Measurements from ENCODE around the gene LRCH4. TPM values are rescaled to one million over a fixed set of nuclear protein-coding genes. Genes with fewer than 3 reads are reported as not detected.

The LRCH4 gene
- total RNA-seq, 1 experiment from 2014 or later = 66.4 TPM

GRCh38 chr7:100620804-100621203, 34.9 kb upstream of the LRCH4 start:
- Histone ChIP-seq H3K27ac (ENCODE audit: low read length) (no peak overlapping the region), H3K27me3 (ENCODE audit: control insufficient read depth, insufficient read depth, low read length) (no peaks in the 10 kb centered on the region), H3K4me3 (ENCODE audit: low read depth in 2 of 2, low read length in 2 of 2) (no peak overlapping the region), H3K36me3 (ENCODE audit: control insufficient read depth, insufficient read depth, low read length) (no peaks in the 10 kb centered on the region), H3K9me3 (ENCODE audit: control insufficient read depth, insufficient read depth, low read depth, low read length) (no peaks in the 10 kb centered on the region), H3K4me1 (ENCODE audit: control insufficient read depth, insufficient read depth, low read length) (no peaks in the 10 kb centered on the region)
- intact Hi-C loops (cut with micrococcal nuclease; ENCODE audit: unreplicated experiment) (no loop called here), in situ Hi-C loops (cut with HindIII; ENCODE audit: low pct_unique_long_range_greater_than_20kb, low sequenced_read_pairs) (no loop called here)
- DNase-seq (ENCODE audit: low read depth, low spot score) = no peak
- ChIA-PET CTCF (no interaction called here), POLR2A (interaction anchor here (0.5 kb wide), 1 partner anchor 33 kb away, joined by 3 read pairs; no protein-coding TSS in a partner anchor)
- BruUV-seq (replicated peaks) = no TSS peak
- TF ChIP-seq, protein P1, sequence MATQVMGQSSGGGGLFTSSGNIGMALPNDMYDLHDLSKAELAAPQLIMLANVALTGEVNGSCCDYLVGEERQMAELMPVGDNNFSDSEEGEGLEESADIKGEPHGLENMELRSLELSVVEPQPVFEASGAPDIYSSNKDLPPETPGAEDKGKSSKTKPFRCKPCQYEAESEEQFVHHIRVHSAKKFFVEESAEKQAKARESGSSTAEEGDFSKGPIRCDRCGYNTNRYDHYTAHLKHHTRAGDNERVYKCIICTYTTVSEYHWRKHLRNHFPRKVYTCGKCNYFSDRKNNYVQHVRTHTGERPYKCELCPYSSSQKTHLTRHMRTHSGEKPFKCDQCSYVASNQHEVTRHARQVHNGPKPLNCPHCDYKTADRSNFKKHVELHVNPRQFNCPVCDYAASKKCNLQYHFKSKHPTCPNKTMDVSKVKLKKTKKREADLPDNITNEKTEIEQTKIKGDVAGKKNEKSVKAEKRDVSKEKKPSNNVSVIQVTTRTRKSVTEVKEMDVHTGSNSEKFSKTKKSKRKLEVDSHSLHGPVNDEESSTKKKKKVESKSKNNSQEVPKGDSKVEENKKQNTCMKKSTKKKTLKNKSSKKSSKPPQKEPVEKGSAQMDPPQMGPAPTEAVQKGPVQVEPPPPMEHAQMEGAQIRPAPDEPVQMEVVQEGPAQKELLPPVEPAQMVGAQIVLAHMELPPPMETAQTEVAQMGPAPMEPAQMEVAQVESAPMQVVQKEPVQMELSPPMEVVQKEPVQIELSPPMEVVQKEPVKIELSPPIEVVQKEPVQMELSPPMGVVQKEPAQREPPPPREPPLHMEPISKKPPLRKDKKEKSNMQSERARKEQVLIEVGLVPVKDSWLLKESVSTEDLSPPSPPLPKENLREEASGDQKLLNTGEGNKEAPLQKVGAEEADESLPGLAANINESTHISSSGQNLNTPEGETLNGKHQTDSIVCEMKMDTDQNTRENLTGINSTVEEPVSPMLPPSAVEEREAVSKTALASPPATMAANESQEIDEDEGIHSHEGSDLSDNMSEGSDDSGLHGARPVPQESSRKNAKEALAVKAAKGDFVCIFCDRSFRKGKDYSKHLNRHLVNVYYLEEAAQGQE (IDR thresholded peaks at IDR 0.05; ENCODE audit: insufficient read depth in 1 of 2, low read depth in 2 of 2, low read length in 1 of 2) = no peak
- TF ChIP-seq SIN3A (IDR thresholded peaks at IDR 0.05; ENCODE audit: borderline replicate concordance, insufficient read depth, low read depth, low read length) (no peak), POLR2AphosphoS5 (IDR thresholded peaks at IDR 0.05; ENCODE audit: low read depth, low read length) (no peak), TCF7L2 (IDR thresholded peaks at IDR 0.05; ENCODE audit: low read depth, low read length) (no peak)
- TF ChIP-seq, protein P2, sequence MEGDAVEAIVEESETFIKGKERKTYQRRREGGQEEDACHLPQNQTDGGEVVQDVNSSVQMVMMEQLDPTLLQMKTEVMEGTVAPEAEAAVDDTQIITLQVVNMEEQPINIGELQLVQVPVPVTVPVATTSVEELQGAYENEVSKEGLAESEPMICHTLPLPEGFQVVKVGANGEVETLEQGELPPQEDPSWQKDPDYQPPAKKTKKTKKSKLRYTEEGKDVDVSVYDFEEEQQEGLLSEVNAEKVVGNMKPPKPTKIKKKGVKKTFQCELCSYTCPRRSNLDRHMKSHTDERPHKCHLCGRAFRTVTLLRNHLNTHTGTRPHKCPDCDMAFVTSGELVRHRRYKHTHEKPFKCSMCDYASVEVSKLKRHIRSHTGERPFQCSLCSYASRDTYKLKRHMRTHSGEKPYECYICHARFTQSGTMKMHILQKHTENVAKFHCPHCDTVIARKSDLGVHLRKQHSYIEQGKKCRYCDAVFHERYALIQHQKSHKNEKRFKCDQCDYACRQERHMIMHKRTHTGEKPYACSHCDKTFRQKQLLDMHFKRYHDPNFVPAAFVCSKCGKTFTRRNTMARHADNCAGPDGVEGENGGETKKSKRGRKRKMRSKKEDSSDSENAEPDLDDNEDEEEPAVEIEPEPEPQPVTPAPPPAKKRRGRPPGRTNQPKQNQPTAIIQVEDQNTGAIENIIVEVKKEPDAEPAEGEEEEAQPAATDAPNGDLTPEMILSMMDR (IDR thresholded peaks at IDR 0.05) = no peak
- ATAC-seq = no peak

- ATAC-seq (no peak), DNase-seq (ENCODE audit: low read depth, low spot score) (no peak)
- CTCF ChIA-PET = no interaction called here
- H3K4me1 ChIP-seq (ENCODE audit: control insufficient read depth, insufficient read depth, low read length) = no peaks in the 10 kb centered on the region
- POLR2A ChIA-PET = no interaction called here
- H3K27me3 ChIP-seq (ENCODE audit: control insufficient read depth, insufficient read depth, low read length) = no peaks in the 10 kb centered on the region
- in situ Hi-C loops (cut with HindIII; ENCODE audit: low pct_unique_long_range_greater_than_20kb, low sequenced_read_pairs) = no loop called here
- no peak overlapping the region for H3K27ac ChIP-seq (ENCODE audit: low read length)
- TF ChIP-seq, protein P2 (IDR thresholded peaks at IDR 0.05) = no peak
- TF ChIP-seq TCF7L2 (IDR thresholded peaks at IDR 0.05; ENCODE audit: low read depth, low read length) (no peak), SIN3A (IDR thresholded peaks at IDR 0.05; ENCODE audit: borderline replicate concordance, insufficient read depth, low read depth, low read length) (no peak), POLR2AphosphoS5 (IDR thresholded peaks at IDR 0.05; ENCODE audit: low read depth, low read length) (no peak)
- TF ChIP-seq, protein P1 (IDR thresholded peaks at IDR 0.05; ENCODE audit: insufficient read depth in 1 of 2, low read depth in 2 of 2, low read length in 1 of 2) = no peak
- BruUV-seq (replicated peaks) = no TSS peak
- intact Hi-C loops (cut with micrococcal nuclease; ENCODE audit: unreplicated experiment) = no loop called here
- H3K4me3 ChIP-seq (ENCODE audit: low read depth in 2 of 2, low read length in 2 of 2) = no peak overlapping the region
- no peaks in the 10 kb centered on the region for H3K9me3 ChIP-seq (ENCODE audit: control insufficient read depth, insufficient read depth, low read depth, low read length)
- no peaks in the 10 kb centered on the region for H3K36me3 ChIP-seq (ENCODE audit: control insufficient read depth, insufficient read depth, low read length)
These were observed 34.3 kb upstream of the LRCH4 start for GRCh38 chr7:100620239-100620638.
